GM18508 (cell line): ENCODE results near the gene SFI1.

Experiments used
- ATAC-seq: cut with Tn5 transposase; IDR thresholded peaks from one replicate; pipeline ENCODE4 v1.9.1; 2021; ENCODE audit warnings: moderate number of reproducible peaks; ENCODE audit not compliant: insufficient read depth, unreplicated experiment

SFI1 gene

GRCh38 chr22:31628969-31629708 is 132.8 kb downstream of the SFI1 start:
- no peak for ATAC-seq

GRCh38 chr22:31629741-31630184 is 133.4 kb downstream of the SFI1 start:
- no peak for ATAC-seq

GRCh38 chr22:31630331-31631329 is 134.3 kb downstream of the SFI1 start:
- no peak for ATAC-seq

- ATAC-seq: no peak
Observed at GRCh38 chr22:31631436-31631835, 135.1 kb downstream of the SFI1 start.

GRCh38 chr22:31635638-31636306 is 139.4 kb downstream of the SFI1 start:
- ATAC-seq: no peak

- no peak for ATAC-seq
Observed at GRCh38 chr22:31637447-31637890, 141.1 kb downstream of the SFI1 start.

- no peak for ATAC-seq
Observed at GRCh38 chr22:31637891-31638618, 141.7 kb downstream of the SFI1 start.

- ATAC-seq: no peak
Observed at GRCh38 chr22:31639436-31640039, 143.2 kb downstream of the SFI1 start.

- ATAC-seq: no peak
Observed at GRCh38 chr22:31646186-31647019, 150.1 kb downstream of the SFI1 start.

- ATAC-seq: no peak
Observed at GRCh38 chr22:31647066-31647465, 150.7 kb downstream of the SFI1 start.

- no peak for ATAC-seq
Observed at GRCh38 chr22:31647523-31648320, 151.4 kb downstream of the SFI1 start.

GRCh38 chr22:31650391-31650790 is 154.1 kb downstream of the SFI1 start:
- no peak for ATAC-seq

GRCh38 chr22:31651664-31652063 is 155.3 kb downstream of the SFI1 start:
- no peak for ATAC-seq

GRCh38 chr22:31652088-31652487 is 155.8 kb downstream of the SFI1 start:
- ATAC-seq: no peak

GRCh38 chr22:31652911-31653684 is 156.8 kb downstream of the SFI1 start:
- ATAC-seq: no peak

GRCh38 chr22:31653944-31654343 is 157.6 kb downstream of the SFI1 start:
- ATAC-seq: no peak

GRCh38 chr22:31654408-31654807 is 158.1 kb downstream of the SFI1 start:
- no peak for ATAC-seq
